ENCODE results near the gene GLT8D1.
"Not testable (repeated sequence)": the region's sequence is repeated elsewhere in the genome, so short reads cannot be mapped to it uniquely, and the experiment has no call there.

The GLT8D1 gene, protein sequence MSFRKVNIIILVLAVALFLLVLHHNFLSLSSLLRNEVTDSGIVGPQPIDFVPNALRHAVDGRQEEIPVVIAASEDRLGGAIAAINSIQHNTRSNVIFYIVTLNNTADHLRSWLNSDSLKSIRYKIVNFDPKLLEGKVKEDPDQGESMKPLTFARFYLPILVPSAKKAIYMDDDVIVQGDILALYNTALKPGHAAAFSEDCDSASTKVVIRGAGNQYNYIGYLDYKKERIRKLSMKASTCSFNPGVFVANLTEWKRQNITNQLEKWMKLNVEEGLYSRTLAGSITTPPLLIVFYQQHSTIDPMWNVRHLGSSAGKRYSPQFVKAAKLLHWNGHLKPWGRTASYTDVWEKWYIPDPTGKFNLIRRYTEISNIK

DNA sequence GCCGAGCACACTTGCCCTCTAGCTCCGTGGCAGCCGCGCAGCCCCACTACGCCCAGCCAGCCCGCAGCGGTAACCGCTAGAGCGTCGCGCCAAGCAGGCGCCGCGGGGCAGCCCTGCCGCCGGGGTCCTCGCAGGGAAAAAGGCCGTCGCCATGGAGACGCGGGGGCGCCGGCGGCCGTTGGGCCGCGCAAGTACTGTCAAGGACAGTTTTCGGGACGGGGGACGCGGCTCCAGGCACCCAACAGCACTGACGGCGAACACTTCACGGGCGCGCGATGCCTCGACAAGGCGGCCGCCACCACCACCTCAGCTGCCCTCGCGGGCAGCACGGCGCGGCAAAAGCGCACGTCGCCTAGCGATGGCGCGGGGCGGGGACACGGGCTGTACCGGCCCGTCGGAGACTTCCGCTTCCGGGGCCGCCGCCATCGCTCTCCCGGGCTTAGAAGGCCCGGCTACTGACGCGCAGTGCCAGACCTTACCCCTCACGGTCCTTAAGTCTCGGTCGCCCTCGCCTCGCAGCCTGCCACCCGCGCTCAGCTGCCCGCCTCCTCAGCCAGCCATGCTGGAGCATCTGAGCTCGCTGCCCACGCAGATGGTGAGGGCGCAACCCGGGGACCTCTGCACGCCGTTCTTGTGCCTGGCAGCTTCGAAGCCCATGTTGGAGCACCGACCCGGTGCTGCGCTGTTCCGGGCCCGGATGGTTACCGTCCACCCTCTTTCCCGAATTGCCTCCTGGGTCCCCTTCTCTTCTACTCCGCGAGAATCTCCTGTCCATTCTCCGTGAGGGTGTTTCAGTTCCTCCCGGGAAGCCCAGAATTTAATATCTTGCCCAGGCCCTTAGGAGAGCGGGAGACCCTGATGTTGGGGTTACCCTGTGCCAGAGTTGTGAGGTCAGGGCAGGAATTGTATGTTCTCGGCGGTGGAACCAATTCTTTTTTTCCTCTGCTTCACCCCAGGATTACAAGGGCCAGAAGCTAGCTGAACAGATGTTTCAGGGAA lies at the start of gene GLT8D1, which contains the start of gene SPCS1:
GLT8D1 (minus strand) TSS at position 104 of the 999 bp plus-strand sequence. CDS start 5,331 bp downstream, outside the sequence.
SPCS1 (plus strand) TSS at position 419 of the 999 bp plus-strand sequence; CDS start at position 560, 141 bp downstream.
- DNase-seq: peak; percentile 95

DNA sequence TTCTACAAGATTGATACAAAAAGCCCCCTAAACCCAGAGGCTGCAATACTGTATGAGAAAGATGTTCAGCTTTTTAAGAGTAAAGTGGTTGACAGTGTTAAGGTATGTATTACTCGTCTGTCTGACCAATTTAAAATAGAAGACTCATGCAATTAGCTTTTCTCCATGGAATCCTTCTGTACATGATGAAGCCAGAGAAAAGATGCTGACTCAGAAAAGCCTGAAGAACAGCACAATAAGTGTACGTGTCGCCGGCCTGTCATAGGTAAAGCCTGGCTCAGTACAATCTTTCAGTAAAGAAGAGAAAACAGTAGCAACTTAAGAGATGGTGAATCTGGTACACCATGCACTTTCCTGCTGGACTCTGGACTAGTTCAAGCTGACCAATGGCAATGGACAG lies 48.8 kb upstream of the GLT8D1 start:
- no peak for DNase-seq

DNA sequence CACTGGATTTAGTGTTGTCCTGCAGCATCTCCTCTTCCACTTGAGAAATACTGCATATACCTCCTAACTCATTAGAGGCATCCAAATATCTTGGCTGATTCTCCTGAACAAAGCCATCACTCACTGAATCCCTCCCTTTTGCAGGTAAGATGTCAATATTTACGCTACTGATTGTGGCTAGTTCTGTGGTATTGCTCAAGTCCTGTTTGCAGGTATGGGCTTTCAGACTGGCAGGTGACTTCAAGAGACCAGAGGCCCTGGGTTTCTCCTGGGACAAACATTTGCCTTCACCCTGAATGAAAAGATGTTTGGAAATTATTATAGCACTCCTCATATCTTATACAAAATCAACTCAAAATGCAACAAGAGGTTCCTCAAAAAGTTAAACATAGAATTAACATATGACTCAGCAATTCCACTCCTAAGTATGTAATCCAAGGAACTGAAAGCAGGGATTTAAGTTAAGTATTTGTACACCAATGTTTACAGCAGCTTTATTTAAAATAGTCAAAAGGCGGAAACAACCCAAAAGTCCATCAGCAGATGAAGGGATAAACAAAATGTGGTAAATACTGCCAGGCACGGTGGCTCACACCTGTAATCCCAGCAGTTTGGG lies 46.6 kb upstream of the GLT8D1 start:
- no peak for DNase-seq

DNA sequence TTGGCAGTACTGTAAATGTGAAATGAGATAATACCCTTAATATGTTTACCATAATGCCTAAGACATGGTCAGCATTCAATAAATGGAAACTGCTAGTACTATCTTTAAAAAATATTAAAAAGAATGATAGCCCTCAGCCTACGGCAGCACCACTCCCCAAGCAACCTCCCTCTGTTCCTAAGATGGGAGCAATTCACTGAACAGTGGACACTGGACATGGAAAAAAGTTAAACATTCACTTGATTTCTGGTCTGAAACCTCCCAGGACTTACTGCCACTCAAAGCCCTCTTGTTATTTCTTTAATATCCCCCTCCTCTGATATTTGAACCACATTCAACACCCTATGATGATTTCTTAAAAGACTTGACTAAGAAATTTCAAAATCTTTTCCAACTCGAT lies 38.1 kb upstream of the GLT8D1 start:
- DNase-seq: no peak

DNA sequence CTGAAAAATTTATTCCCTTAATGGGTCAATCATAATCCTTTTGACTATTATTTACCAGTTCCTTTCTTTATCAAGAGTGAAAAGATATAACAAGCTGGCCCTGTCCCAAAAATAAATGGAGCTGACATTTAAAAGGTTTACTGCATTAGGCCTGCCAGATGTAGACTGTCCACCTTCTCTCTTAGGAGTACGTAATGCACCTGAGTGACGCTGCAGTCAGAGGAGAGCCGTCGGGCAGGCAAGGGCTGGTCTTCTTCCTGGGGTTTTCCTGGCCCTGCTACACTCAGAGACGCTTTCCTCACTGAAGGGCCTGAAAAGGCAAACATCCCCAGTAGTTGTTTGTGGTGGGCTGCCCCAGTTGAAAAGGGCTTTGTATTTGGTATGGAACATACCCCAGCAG lies 37.6 kb upstream of the GLT8D1 start:
- no peak for DNase-seq

DNA sequence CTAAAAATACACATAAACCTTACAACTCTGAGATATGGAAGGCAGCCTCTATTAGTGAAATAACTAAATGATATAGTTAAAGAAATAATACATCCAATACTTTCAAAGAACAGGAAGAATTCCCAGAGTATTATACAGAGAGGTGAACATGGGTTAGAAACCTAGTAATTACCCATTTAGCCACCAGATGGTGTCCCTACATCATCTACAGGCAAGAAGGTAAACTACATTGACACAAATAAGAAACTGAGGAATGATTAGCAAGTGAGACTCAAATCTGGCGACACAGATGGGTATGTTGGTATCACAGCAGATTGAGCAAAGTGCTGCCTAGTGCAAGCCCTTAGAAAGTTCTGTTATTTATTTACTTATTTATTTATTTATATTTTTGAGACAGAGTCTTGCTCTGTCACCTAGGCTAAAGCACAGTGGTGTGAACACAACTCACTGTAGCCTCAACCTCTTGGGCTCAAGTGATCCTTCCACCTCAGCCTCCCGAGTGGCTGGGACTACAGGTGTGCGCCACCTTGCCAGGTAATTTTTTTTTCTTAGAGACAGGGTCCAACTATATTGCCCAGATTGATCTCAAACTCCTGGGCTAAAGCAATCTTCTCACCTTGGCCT lies 36.9 kb upstream of the GLT8D1 start:
- DNase-seq: no peak

DNA sequence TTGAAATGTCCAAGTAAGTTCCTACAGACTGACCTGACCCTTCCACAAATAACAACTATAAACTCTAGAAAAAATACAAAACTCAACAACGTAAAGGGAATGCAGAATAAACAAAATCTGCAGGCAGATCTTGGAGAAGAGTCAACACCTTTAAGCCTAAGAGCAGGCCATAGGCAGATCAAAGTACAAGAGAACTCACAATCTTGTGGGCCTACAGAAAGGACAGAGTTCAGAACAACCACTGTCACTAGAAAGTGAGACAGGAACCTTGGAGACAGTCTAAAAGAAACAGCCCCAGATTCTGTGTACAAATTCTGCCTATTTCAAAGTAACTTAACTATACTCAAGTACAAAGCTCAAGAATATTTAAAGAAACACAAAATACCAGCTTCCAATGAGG lies 34.1 kb upstream of the GLT8D1 start:
- no peak for DNase-seq

DNA sequence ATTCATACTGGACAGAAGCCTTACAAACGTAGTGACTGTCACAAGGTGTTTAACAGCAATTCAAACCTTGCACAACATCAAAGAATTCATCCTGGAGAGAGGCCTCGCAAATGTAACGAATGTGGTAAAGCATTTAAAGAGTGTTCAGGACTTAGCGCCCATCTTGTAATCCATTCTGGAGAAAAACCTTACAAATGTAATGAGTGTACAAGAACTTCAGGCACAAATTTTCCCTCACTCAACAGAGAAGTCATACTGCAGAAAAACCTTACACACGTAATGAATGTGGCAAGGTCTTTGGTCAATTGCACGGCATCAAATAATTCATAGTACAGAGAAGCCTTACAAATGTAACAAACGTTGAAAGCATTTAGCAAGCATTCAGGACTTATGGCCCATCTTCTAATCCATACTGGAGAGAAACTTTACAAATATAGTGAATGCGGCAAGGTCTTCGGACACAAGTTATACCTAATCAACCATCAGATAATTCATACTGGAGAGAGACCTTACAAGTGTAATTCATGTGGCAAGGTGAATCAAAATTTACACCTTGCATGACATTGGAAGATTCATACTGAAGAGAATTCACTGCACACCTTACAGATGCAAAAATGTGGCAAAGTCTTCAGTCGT lies 27.8 kb upstream of the GLT8D1 start:
- DNase-seq: no peak

DNA sequence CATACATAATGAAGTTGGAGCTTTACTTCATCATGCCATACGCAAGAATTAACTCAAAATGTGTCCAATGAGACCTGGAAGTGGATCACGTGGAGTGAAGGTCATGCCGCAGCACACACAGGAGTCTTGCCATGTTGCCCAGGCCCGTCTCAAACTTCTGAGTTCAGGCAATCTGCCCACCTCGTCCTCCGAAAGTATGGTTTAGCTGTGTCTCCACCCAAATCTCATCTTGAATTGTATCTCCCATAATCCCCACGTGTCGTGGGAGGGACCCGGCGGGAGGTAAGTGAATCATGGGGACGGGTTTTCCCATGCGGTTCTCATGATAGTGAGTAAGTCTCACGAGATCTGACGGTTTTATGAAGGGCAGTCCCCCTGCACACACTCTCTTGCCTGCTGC lies 26.0 kb upstream of the GLT8D1 start:
- no peak for DNase-seq

DNA sequence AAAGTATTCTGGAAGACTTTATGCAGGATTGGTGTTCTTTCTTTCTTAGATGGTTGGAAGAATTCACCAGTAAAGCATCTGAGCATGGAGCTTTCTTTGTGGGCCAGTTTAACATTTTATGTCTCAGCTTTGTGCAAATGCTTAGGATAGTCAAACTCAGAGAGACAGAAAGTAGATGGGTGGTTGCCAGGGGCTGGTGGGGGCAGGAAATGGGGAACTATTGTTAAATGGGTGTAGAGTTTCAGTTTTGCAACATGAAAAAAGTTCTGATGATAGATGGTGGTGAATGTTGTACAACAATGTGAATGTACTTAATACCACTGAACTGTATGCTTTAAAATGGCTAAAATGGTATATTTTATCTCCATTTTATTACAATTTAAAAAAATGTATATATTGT lies 25.1 kb upstream of the GLT8D1 start:
- DNase-seq: no peak

DNA sequence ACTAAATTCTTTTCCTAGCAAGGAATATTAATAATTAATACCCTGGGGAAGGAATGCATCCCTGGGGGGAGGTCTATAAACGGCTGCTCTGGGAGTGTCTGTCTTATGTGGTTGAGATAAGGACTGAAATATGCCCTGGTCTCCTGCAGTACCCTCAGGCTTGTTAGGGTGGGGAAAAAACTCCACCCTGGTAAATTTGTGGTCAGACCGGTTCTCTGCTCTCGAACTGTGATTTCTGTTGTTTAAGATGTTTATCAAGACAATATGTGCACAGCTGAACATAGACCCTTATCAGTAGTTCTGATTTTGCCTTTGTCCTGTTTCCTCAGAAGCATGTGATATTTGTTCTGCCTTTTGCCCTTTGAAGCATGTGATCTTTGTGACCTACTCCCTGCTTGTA lies 23.2 kb upstream of the GLT8D1 start:
- DNase-seq: not testable (repeated sequence)

DNA sequence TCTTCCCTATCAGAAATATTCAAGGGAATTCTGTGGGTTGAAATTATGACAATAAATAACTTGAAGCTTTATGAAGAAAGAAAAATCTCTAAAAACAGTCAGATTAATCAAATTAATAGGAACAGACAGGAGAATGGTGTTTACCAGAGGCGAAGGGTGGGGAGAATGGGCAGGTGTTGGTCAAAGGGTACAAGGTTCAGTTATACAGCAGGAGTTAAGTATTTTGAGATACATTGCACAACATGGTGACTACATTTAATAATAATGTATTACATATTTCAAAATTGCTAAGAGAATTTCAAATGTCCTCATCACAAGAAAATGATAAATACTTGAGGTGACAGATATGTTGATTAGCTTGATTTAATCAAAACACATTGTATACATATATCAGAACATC lies 18.9 kb upstream of the GLT8D1 start:
- DNase-seq: no peak

DNA sequence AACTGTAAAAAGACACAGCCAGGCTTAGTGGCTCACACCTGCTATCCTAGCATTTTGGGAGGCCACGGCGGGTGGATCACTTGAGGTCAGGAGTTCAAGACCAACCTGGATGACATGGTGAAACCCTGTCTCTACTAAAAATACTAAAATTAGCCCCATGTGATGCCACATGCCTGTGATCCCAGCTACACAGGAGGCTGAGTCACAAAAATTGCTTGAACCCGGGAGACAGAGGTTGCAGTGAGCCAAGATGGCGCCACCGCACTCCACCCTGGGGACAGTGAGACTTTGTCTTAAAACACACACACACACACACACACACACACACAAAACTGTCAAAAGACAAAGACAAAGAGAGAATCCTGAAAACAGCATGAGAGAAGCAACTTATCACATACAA lies 18.3 kb upstream of the GLT8D1 start:
- no peak for DNase-seq

DNA sequence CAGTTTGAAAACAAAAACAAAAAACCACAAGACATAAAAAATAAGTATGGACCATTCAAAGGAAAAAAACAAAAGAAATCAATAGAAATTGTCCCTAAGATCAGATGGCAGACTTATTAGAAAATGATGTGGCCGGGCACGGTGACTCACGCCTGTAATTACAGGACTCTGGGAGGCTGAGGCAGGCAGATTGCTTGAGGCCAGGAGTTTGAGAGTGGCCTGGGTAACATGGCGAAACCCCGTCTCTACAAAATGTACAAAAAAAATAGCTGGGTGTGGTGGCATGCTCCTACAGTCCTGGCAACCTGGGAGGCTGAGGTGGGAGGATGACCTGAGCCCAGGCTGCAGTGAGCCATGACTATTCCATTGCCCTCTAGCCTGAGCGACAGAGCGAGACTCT lies 16.9 kb upstream of the GLT8D1 start:
- no peak for DNase-seq

DNA sequence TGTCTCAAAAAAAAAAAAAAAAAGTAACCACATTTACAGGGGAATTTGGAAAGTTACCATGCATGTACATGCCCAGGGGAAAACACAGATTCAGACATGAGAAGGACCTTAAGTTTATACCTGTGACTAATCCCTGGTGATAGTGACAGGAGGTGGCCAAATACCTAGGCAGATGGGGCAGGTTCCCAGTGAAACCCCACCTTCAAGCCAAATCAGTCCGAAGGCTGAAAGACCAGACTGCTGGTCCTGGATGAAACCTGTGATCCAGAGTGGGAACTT lies 16.1 kb upstream of the GLT8D1 start:
- DNase-seq: no peak

DNA sequence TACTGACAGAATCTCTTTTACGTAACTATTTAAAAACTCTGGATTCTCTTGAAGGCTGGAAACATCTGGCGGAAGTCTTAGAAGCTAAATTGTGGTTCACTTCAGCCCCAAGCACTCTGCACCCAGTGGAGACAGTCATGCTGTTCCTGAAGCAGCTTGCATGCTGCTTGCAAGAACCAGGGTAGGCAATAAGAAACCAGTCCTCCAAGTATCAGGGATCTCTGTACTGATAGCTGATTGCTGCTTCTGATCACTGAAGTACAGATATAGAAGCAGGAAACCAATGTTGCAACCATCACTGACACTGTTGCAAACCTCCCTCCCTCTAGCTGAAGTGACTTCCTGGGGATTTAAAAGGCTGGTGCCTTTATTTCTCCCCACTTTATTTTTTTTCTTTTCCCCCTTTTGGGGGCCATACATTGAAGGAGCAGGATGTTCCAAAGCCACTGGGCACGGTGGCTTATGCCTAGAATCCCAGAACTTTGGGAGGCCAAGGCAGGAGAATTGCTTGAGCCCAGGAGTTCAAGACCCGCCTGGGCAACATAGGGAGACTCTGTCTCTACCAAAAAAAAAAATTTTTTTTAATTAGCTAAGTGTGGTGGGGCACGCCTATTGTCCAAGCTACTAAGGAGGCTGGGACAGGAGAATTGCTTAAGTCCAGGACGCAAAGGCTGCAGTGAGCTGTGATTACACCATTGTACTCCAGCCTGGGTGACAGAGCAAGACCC lies 15.6 kb upstream of the GLT8D1 start:
- no peak for DNase-seq

DNA sequence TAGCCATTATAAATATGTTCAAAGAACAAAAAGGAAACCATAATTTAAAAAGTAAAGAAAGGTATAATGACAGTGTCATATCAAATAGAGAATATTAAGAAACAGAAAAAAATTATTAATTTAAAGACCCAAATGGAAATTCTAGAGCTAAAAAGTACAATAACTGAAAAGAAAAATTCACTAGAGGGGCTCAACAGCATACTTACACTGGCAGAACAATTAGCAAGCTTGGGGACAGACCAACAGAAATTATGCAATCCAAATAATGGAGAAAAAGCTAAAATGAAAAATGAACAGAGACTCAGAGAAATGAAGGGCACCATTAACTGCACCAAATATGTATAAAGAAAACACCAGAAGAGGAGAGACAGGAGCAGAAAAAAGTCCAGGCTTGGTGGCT lies 14.0 kb upstream of the GLT8D1 start:
- no peak for DNase-seq

DNA sequence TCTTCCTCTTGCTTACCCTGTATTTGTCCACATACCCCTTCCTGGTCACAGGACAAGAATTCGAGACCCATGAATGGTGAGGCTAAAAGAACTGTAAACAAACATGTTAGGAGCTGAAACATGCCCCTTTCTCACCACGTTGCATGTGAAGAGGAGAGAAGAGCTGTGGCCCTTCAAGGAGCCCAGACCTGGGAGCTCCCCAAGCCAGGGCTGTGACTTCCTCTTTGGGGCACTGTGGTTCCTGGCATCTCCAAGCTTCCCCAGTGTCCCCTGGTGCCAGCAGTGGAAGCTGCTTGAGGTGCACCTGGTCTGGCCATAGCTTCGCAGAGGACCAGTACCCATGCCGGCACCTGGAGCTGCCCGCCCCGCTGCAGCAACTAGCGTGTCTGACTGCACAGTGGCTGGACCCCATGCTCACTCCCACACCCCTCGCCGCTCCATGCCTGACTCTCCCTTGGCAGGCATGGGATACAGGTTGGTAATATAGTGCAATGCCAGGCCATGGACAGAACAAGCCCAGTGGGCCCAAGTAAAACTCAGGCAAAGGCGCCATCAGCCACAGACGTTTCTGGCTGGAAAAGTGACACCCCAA lies 10.2 kb upstream of the GLT8D1 start:
- no peak for DNase-seq

DNA sequence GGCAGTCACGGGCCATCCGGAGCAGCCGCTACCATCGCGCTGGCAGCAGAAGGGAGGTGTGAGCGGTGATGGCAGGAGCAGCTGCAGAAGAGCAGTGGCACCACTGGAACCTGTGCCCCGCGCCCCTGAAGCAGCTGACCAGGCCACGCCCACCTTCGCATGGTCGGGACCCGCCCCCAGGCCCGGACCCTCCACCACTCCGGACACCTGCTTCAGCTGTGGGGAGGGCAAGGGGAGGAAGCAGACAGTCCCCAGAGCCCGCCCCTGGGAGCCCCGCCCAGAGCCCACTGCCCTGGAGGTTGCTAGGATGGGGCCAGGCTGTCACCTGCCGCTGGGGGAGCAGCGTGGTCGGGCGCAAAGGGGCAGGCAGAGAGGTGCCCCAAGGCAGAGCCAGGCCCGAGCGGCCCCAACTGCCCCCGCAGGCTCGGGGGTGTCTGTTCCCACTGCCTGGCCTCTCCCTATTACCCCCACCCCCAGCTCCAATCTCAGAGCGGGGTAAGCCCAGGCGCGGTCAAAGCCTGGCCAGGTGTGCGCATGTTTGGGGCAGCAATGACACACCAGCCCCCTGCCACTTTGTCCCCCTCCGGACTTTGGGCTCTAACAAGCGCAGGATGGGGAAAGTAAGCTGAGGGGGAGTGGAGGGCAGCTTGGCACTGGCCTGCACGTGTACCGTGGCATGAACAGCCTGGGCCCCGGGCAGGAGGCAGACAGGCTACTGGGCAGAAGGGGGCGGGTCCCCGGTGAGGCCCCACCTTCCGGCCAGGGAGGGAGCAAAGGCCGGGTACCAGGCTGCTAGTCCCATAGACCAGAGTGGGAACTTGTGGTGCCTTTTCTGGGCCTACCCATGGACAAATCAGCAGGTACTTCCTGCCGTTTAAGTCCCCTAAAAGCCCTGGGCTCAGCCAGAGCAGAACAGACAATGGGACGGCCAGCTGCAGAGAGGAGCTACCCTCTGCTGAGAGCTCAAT lies 9.0 kb upstream of the GLT8D1 start:
- no peak for DNase-seq

Data from activated effector memory CD4-positive, alpha-beta T cell treated with anti-CD3 and anti-CD28 coated beads, Interleukin-2, amount 50 U/mL, for 16 hours (primary cell).